ENCODE measurements around the gene ATP9B.

DNA sequence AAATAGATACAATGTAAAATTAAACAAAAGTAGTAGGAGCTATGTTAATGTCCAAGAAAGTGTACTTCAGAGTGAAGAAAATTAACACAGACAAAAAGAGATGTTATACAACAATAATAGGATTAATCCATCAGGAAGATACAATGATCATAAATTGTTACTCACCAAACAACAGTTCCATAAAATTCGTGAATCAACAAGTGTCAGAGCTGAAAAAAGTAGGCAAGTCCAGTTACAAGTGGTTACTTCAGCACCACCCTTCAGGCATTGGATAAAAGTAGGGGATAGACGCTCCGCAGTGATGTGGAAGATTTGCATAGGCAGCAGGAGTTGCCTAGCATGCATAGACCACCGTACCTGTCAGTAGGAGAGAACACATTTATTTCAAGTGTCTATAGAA, 77.8 kb downstream of the ATP9B start:
- TF ChIP-seq, protein P1, sequence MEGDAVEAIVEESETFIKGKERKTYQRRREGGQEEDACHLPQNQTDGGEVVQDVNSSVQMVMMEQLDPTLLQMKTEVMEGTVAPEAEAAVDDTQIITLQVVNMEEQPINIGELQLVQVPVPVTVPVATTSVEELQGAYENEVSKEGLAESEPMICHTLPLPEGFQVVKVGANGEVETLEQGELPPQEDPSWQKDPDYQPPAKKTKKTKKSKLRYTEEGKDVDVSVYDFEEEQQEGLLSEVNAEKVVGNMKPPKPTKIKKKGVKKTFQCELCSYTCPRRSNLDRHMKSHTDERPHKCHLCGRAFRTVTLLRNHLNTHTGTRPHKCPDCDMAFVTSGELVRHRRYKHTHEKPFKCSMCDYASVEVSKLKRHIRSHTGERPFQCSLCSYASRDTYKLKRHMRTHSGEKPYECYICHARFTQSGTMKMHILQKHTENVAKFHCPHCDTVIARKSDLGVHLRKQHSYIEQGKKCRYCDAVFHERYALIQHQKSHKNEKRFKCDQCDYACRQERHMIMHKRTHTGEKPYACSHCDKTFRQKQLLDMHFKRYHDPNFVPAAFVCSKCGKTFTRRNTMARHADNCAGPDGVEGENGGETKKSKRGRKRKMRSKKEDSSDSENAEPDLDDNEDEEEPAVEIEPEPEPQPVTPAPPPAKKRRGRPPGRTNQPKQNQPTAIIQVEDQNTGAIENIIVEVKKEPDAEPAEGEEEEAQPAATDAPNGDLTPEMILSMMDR (IDR thresholded peaks at IDR 0.05): no peak
- TF ChIP-seq, protein P2, sequence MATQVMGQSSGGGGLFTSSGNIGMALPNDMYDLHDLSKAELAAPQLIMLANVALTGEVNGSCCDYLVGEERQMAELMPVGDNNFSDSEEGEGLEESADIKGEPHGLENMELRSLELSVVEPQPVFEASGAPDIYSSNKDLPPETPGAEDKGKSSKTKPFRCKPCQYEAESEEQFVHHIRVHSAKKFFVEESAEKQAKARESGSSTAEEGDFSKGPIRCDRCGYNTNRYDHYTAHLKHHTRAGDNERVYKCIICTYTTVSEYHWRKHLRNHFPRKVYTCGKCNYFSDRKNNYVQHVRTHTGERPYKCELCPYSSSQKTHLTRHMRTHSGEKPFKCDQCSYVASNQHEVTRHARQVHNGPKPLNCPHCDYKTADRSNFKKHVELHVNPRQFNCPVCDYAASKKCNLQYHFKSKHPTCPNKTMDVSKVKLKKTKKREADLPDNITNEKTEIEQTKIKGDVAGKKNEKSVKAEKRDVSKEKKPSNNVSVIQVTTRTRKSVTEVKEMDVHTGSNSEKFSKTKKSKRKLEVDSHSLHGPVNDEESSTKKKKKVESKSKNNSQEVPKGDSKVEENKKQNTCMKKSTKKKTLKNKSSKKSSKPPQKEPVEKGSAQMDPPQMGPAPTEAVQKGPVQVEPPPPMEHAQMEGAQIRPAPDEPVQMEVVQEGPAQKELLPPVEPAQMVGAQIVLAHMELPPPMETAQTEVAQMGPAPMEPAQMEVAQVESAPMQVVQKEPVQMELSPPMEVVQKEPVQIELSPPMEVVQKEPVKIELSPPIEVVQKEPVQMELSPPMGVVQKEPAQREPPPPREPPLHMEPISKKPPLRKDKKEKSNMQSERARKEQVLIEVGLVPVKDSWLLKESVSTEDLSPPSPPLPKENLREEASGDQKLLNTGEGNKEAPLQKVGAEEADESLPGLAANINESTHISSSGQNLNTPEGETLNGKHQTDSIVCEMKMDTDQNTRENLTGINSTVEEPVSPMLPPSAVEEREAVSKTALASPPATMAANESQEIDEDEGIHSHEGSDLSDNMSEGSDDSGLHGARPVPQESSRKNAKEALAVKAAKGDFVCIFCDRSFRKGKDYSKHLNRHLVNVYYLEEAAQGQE (IDR thresholded peaks at IDR 0.05; ENCODE audit: insufficient read depth in 1 of 2, low read depth in 2 of 2, low read length in 1 of 2): no peak
- TF ChIP-seq POLR2AphosphoS5 (IDR thresholded peaks at IDR 0.05; ENCODE audit: low read depth, low read length) (no peak), TCF7L2 (IDR thresholded peaks at IDR 0.05; ENCODE audit: low read depth, low read length) (no peak)

Measured in Panc1 (cell line).